HG03432 (cell line): ENCODE measurements around the gene UNC5C.

Source experiments
- ATAC-seq: cut with Tn5 transposase; IDR thresholded peaks from one replicate; pipeline ENCODE4 v1.9.1; 2021; ENCODE audit warnings: mild to moderate bottlenecking, moderate library complexity; ENCODE audit not compliant: unreplicated experiment

Gene UNC5C

DNA sequence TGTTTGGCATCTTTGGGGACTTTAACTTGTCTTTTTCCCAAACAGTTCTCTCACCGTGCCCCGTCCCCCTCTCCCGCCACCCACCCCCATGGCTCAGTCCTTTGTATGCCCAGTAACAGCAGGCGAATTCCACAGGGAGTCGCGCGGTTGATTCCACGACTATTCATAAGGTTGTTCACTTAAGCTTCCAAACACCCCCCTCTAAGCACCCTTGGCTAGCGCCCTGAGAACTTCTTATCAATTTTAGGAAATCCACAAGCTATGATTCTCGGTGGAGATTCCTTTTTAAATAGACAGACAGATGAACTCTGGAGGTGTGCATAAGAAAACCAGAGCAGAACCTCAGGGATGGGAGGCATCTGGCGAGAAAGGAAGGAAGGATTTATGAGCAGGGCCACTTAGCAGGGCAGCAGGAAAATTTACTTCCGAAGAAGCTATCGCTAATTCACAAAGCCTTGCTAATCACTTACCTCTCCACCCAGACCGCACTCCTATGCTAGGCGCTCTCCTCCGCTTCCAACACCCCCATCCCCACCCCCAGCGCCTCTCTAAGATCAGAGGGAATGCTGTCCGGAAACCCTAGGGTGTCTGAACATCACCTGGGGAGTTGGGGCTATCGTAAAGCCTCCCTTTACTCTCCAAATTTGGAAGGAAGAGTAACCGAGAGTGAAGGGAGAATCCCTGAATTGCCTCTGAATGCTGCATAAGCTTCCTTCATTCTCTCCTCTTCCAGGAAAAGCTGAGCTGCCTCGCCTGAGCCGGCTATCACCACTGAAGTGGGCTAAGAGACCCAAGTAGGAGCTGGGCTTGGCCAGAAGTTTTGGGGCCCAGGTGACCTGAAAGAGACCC, 1.7 kb downstream of the UNC5C start:
- no peak for ATAC-seq

DNA sequence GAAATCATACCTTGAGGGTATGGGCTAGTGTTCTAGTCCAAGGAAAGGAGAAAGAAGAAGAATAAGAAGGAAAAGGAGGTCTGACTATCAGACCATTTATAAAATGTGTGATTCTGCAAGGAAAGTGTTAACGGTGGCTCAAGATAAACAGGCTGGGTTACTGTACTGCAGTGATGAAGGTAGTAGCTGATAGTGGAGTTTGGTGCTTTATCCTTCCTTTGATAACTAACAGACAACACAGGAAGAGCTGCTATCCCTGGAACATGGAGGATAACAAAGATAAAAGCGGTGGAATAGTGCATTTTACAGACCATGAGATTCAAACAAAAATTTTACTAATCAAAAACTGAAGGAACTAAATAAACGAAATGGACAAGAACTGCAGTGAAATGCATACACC, 2.6 kb downstream of the UNC5C start:
- no peak for ATAC-seq

DNA sequence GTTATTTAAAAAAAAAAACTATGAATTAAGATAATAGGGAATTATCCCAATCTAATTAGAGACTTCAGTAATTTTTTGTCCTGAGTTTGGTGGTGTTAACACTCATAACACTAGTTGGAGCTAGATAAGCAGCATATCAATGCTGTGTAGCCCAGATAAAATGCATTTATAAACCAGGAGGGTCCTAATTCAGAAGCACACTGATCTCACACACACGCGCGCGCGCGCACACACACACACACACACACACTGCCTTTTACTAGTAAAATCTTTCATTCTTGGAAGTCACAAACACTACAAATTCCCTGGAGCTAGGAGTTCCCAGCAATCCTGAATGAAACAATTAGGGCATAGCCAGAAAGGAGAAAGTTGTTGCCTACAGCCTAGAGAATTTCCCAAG, 3.2 kb downstream of the UNC5C start:
- ATAC-seq: no peak

DNA sequence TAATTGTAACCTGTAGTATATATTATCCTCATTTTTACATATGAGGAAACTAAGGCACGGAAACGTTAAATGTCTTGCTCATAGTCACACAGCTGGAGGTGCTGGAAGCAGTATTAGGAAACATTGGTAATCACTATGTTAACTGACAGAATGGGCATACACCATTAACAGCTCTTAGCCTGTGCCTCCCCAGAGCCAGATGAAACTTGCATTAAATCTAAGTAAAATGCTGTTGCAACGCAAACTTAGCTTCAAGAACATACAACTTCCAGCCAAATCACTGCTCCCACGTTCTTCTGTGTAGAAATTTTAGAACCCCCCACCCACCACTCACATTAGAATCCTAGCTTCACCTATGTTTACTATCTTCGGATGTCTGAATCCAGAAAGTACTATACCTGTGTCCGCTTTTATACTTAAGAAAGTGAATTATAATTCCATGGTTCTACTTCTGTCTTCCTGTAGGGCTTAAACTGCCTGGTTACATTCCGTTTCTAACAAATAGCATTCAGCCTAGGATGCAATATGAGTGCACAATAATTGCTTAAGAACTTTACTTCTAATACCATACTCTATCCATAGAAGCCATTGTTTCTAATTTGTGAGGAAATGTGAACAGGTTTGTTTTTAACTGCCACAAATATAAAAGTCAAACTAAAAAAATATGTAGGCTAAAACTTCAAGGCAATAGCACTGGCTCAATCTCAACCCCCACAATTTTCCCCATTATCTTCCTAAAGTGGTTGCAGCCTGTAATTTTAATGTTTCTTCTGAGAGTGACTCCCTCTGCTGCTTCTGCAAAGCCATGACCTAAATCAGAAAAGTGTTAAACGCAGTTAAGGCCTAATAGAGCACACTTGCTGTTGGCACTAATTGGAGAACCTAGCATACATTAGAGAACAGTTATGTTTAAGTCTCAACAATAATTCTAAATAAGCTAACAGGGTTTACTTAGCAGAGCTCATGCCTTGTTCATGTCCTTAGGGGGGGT, 4.4 kb downstream of the UNC5C start:
- no peak for ATAC-seq

DNA sequence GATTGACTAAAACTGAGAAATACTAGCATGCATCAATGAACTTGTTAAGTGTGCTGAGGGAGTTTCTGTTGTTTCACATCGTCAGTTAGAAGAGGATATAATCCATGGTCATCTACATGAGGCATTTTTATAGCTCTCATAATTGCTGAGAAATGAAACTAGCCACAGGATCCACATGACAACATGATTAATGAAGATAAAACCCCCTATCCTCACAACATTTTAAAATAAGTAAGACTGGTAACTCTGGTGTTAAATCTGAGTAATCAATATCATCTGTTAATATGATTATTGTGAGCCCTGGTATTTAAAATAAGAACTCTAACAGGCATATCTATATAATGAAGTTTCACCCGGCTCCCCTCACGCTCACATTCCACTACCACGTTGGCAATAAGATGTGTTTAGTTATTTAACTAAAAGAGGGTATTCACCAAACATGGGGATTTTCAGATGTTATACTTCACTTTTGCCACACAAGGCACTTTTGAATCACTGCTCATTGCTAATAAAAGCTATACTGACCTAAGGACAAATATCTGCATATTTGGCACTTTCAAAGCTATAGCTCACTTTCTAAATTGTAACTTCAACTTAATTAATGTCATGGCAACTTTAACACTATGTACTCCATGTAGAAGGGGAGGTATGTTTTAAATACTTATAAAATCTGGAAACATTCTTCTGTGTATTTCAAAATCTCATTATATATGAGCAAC, 6.7 kb downstream of the UNC5C start:
- peak; percentile 97 for ATAC-seq

DNA sequence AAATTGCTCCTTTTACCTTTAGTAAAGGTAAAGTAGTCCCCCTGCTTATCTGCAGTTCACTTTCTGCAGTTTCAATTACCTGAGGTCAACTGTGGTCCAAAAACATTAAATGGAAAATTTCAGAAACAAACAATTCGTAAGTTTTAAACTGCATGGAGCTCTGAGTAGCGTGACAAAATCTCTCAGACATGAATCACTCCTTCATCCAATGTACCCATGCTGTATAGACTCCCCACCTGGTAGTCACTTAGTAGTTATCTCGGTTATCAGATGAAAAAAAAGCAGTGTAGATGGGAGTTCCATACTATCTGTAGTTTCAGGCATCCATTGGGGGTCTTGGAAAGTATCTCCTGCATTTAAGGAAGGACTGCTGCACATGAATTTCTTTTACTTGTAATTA, 7.7 kb downstream of the UNC5C start:
- no peak for ATAC-seq

DNA sequence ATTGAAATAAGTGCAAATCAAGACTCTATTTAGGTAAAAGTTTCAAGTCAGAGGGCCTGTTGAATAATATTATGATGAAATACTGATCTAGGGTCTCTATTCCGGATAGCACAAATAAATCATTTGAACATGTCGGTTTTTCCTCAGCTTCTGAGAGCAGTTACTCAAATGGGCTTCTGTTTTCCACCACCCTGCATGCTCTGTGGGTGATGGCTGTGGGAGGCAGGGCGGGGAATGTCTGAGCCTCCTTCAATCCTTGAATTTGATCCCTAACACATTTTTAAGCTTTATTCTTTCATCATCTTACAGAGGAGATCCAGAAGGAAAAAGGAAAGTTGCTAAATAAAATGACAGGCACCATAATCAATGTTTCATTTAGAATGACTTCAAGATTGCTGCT, 8.5 kb downstream of the UNC5C start:
- no peak for ATAC-seq

DNA sequence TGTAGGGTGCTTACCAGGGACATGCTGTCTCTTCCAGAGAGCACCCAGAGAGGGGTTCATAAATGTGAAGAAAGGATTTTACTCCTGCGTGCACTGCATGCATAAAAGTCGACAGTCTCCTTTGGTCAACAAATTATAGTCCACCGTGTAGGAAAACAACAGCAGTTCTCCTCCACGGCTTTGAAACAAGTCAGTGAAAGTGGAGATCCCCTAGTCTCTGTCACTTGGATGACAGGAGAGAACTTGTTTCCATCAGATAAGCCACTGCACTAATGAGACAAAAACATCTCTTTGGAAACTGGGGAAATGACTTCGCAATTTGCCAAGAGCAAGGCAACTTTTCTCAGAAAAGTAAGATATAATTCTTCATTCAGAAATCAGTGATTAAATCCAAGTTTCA, 9.7 kb downstream of the UNC5C start:
- no peak for ATAC-seq

DNA sequence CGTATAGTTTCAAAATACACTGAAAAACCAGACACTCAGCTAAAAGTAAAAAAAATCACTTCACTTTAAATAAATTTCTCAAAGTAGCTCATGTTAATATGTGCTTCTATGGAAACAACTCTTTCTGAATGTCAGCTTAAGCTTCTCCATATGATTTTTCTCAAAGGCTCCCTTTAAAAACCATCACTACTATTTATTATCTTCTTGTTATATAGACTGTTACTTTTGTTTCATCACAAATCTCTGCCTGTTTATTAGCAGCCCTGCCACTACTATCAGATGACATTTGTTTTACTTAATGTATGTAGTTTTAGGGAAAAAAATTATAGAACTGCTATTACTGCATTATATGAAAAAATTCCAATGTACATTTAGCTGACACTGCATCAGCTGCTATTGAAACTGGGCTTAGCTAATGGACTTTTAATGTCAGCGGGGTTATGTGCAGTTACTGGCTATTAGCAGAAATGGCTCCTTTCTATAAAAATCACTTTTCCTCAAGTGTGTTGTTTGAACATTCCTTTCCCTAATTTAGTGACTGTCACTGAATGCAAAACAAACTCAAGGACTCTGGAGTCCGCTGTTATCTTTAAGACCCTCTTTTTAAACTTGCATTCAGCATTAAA, 10.8 kb downstream of the UNC5C start:
- no peak for ATAC-seq

DNA sequence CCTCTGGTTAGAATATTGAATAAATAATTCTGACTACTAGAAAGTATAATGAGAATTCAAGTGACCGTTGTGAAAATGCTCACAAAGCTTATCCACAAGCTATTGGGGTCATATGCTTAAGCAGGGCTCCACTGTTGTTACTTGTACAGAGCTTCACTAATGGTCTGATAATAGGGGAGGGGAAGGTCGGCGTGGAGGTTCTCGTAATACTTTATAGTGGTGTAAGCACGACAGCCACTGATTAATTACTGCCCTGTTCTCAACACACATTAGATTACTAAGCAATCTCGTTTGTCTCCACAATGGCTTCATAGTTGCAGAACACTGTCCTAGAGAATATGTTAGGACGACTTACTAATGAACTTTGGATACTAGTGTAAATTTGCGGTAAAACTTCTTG, 11.6 kb downstream of the UNC5C start:
- ATAC-seq: no peak

DNA sequence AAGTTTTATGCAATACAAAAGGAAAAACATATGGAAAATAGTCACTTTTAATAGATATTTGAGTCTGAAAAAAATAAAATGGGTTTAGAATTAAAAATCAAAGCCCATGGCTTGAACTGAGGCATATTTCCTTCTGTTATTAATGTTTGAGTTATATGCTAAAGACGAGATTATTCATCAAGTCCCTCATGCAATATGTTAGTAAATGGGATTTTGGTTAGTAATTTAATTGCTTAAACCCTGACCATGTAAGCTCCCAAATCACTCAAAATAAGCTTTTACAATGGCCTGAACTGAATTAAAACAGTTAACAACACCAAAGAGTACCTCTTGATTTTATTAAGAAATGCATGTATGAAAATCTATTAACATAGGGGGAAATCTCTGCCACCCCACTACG, 12.1 kb downstream of the UNC5C start:
- no peak for ATAC-seq

DNA sequence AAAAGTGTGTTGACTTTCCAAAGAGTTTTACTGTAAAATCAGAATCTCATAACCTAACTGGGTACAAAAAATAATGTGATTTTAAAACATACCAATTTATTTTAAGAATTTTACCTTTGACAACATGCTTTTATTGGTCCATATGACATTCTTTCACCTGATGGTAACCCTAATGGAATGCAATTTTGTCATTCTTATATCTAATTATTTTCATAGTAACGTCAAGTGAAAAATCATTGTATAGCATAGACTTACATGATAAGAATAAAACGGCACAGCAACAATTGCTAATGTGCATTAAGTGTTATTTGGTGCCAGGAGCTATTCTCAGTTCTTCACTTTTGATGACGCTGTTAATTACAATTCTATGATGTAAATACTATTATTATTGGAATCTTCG, 13.6 kb downstream of the UNC5C start:
- ATAC-seq: no peak

DNA sequence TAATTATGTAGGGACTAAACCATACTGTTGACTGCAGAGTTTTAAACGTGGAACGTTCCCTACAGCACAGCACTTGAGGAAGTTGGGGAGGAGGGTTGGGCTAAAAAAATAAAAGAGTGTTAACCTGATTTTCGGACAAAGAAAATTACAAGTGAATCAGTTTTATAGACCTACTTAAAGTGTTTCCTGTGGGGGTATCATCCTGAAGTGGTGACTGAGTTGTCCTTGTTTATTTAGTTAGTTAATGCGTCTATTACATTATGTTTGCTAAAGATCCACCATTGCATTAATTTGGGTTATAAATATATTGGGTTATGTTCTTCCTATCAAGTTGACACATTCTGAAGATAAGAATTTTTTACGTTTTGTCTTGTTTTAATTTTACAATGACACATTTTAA, 14.7 kb downstream of the UNC5C start:
- ATAC-seq: no peak

DNA sequence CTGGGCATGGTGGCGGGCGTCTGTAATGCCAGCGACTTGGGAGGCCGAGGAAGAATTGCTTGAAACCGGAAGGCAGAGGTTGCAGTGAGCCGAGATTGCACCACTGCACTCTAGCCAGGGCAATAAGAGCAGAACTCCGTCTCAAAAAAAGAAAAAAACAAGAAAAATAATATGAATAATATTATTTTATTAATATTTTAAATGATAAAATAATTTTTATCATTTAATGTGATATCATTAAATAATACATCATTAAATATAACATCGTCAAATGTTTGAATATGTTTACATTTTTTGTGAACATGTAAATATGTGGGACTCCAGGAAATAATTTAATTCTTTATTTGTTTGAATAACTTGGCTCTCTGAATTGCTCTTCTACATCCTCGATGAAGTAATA, 15.5 kb downstream of the UNC5C start:
- ATAC-seq: no peak

DNA sequence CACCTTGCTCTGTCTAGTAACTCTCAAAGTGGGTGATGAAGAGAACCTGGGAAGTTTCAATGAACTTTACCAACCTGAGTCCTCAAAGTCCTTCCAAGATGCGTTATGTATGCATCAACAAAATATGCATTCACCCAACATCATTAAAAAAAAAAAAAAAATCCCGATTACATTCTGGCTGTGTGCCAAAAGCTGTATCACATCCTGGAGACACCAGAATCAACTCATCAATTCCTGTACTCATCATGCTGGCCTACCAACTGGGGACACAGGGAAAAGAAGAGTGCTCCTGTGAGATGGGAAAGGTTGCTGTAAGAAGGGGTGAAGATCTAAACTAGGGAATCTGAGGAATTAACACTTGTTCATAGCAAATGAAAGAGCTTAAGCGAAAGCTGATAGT, 16.5 kb downstream of the UNC5C start:
- ATAC-seq: no peak

DNA sequence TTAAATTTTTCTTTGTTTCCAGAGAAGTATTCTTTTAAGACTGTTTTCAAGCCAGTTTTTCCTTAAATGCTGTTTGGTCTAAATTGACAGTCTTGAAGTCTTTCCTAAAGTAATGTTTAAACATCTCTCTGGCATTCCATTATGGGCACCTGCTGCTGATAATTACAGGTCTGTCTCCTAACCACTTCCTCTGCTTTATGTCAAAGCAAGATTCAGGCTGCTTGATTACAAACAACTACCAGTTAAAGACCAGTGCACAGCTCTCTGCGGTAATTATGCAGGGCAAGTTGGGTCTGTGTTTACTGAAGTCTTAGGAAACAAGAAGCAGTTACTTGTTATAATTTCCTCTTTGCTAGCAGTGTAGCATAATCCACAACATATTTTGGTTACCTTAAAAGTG, 17.6 kb downstream of the UNC5C start:
- ATAC-seq: no peak

DNA sequence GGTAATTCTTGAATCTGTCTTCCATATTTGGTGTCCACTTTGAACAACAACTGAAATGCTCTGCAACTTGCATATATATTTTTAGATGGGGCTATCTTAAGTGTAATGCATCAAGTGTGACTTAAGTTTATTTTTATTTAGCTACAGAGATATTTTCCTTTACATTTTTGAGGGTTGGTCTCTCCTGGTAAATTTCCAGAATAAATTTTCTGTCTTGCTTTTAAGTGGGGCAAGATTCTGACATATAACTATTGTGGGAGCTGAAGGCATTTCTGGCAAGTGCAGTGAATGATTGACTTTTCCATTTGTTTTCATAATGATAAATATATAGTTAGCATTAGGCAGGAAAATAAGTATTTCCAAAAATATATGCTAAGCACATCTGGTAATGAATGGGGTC, 18.8 kb downstream of the UNC5C start:
- ATAC-seq: no peak

DNA sequence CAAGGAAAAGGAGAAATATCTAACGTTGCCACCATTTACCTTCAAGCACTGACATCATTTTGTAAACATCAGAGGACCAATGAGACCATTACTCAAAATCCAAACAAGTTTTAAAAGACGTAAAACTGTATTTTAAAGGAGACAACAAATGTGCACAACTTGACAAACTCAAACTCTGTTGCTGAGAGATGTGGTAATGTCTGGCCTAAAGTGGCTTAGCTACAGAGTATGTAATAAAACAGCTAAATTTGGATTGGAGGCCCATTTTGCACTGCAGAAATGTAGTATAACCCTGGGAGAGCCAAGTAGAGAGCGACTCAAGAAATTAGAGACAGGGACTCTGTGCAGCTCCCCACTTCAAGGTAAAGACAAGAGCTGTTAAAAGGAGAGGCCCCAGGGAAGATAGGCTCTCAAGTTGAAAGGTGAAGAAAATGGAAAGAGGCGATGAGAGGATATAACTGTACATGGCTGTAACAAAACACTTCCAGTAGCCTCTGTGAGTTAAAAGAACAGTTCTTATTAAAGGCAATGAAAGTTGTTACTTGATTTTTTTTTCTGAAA, 20.3 kb downstream of the UNC5C start:
- no peak for ATAC-seq

DNA sequence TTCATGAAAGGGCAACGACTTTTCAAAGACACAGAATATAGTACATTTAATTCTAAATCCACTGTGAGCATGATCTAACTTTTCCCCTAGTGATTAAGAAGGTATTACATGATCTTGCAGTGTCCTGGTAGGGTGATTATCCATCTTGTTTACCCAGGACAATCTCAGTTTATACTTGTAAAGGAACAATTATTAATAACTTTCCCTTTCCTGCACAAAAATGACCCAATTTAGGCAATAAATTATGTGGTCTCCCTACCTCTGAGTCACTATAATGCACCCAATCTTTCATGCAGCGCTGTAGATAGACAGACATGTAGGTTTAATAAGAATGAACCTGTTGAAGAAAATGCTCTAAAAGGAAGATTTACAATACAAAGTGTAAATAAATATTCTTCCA, 22.7 kb downstream of the UNC5C start:
- no peak for ATAC-seq

DNA sequence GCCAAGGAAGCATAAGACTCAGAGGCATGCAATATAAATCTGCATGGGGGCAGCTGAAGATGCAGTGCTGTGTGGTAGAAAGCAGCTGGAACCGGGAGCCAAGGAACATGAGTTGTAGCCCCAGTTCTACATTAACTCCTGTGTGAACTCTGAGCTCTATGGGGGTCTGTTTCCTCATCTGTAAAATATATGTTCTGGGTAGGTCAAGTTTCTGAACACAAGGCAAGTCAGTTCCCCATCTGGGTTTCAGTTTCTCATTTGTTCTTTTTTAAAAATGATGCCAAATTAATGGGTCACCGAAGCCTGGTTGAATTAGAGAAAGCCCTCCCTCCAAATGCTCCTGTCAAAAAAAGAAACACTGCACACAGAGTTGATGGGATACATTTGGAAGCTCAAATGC, 24.0 kb downstream of the UNC5C start:
- ATAC-seq: peak; percentile 51

DNA sequence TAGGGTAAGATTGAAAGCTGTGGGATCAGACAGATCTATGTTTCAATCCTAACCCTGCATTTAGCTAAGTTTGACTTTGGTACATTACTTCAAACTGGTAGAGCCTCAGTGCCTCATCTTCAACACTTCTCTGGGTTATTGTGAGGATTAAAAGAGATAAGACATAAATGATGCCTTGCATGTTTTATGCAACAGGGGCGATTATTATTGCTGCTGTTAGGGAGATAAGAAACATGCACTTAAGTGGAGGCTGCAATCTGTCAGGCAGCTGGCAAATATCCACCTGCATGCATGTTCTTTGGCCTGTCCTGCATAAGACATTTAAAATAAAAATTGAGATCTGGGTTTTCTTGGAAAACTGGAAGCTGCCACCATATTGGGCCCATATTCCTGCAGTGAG, 24.6 kb downstream of the UNC5C start:
- no peak for ATAC-seq
